Parathyroid adenoma (tissue), 2 donors: Measurements from ENCODE around the gene STX3.

Experiments used
- H2AFZ ChIP-seq: fragments of 300-600 bp; sonication (generic); one replicate; pipeline ENCODE4 v1.7.0; 2017; ENCODE audit warnings: antibody characterized with exemption, mild to moderate bottlenecking
- H3K27ac ChIP-seq: fragments of 300-600 bp; sonication (generic); one replicate; pipeline ENCODE4 v1.7.0; 2017
- H3K27me3 ChIP-seq: fragments of 300-600 bp; sonication (generic); one replicate; pipeline ENCODE4 v1.7.0; 2017; ENCODE audit warnings: low read length; ENCODE audit not compliant: control insufficient read depth, insufficient read depth
- H3K36me3 ChIP-seq: fragments of 300-600 bp; sonication (generic); one replicate; pipeline ENCODE4 v1.7.0; 2017; ENCODE audit warnings: low read length; ENCODE audit not compliant: control insufficient read depth, insufficient read depth
- H3K4me1 ChIP-seq: fragments of 300-600 bp; sonication (generic); one replicate; pipeline ENCODE4 v1.7.0; 2017; ENCODE audit warnings: control low read depth
- H3K4me2 ChIP-seq: fragments of 300-600 bp; sonication (generic); one replicate; pipeline ENCODE4 v1.7.0; 2017; ENCODE audit warnings: low read length
- H3K4me3 ChIP-seq: fragments of 300-600 bp; sonication (generic); one replicate; pipeline ENCODE4 v1.7.0; 2017; ENCODE audit warnings: low read depth, low read length
- H3K79me2 ChIP-seq: fragments of 300-600 bp; sonication (generic); one replicate; pipeline ENCODE4 v1.7.0; 2017; ENCODE audit warnings: control low read depth
- H3K9ac ChIP-seq: fragments of 300-600 bp; sonication (generic); one replicate; pipeline ENCODE4 v1.7.0; 2017; ENCODE audit warnings: mild to moderate bottlenecking
- H3K9me3 ChIP-seq: fragments of 300-600 bp; sonication (generic); one replicate; pipeline ENCODE4 v1.7.0; 2017; ENCODE audit warnings: low read length; ENCODE audit not compliant: control insufficient read depth
- TF ChIP-seq, protein P1 (sequence below): fragments of 300-600 bp; sonication (generic); IDR thresholded peaks from one replicate; pipeline ENCODE4 v1.7.0; 2017; ENCODE audit warnings: antibody characterized with exemption, mild to moderate bottlenecking
- donor health status: primary hyperparathyroidism.

The STX3 gene

DNA sequence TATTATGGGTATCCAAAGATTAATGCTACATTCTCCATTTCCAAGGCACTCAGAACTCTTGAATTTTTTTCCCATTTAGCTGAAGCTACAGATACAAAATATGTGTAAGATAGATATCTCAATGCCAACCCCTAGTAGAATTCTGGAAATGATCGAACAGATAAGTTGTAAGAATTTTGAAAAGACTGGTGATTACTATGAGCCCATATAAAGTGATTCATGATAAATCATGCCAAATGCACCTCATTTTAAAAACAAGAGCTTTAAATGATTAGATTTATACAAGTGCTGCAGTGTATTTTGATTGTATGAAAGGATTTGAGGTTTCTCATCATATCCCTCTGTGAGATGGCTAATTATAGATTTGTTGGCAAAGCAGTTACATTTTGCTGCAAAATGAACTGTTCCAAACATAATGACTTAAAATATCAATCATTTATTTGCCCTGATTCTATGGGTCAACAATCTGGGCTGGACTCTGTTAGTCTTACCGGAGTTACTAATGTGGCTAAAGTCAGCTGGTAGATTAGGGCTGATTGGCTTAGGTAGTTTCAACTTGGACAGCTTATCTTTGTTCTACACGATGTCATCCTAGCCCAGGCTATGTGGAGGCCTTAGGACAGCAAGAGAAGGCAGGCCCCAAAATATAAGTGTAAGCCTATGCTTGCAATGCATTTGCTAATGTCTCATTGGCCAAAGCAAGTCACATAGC, 44.9 kb upstream of the STX3 start:
- H3K79me2 ChIP-seq, result no peaks in the 10 kb centered on the region
- TF ChIP-seq, protein P1, sequence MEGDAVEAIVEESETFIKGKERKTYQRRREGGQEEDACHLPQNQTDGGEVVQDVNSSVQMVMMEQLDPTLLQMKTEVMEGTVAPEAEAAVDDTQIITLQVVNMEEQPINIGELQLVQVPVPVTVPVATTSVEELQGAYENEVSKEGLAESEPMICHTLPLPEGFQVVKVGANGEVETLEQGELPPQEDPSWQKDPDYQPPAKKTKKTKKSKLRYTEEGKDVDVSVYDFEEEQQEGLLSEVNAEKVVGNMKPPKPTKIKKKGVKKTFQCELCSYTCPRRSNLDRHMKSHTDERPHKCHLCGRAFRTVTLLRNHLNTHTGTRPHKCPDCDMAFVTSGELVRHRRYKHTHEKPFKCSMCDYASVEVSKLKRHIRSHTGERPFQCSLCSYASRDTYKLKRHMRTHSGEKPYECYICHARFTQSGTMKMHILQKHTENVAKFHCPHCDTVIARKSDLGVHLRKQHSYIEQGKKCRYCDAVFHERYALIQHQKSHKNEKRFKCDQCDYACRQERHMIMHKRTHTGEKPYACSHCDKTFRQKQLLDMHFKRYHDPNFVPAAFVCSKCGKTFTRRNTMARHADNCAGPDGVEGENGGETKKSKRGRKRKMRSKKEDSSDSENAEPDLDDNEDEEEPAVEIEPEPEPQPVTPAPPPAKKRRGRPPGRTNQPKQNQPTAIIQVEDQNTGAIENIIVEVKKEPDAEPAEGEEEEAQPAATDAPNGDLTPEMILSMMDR, result no peak
- H3K27me3 ChIP-seq, result no peaks in the 10 kb centered on the region
- H3K4me2 ChIP-seq, result no peak overlapping the region
- H3K9me3 ChIP-seq, result no peaks in the 10 kb centered on the region
- H3K4me1 ChIP-seq, result no peaks in the 10 kb centered on the region
- H3K4me3 ChIP-seq, result no peak overlapping the region
- no peak overlapping the region for H3K9ac ChIP-seq
- H2AFZ ChIP-seq, result no peak overlapping the region
- no peak overlapping the region for H3K27ac ChIP-seq
- H3K36me3 ChIP-seq, result no peaks in the 10 kb centered on the region

GRCh38 chr11:59713745-59714144, 41.4 kb upstream of the STX3 start, which contains the start of gene OR10V1:
OR10V1 (minus strand) TSS chr11:59713845; CDS start chr11:59713845, 0 bp downstream.
- Histone ChIP-seq H3K27me3 (no peaks in the 10 kb centered on the region), H3K36me3 (no peaks in the 10 kb centered on the region), H3K27ac (no peak within 1 kb of the TSS), H3K4me1 (no peaks in the 10 kb centered on the region), H3K9me3 (no peaks in the 10 kb centered on the region), H3K9ac (no peak within 1 kb of the TSS), H3K4me2 (no peak within 1 kb of the TSS), H3K79me2 (no peaks in the 10 kb centered on the region), H2AFZ (no peak within 1 kb of the TSS), H3K4me3 (no peak within 1 kb of the TSS)
- TF ChIP-seq, protein P1, result no peak

GRCh38 chr11:59716051-59716450, 39.1 kb upstream of the STX3 start:
- no peak overlapping the region for H3K4me2 ChIP-seq
- H2AFZ ChIP-seq, result no peak overlapping the region
- H3K36me3 ChIP-seq, result no peaks in the 10 kb centered on the region
- no peak overlapping the region for H3K27ac ChIP-seq
- no peaks in the 10 kb centered on the region for H3K9me3 ChIP-seq
- no peak overlapping the region for H3K9ac ChIP-seq
- H3K4me3 ChIP-seq, result no peak overlapping the region
- H3K27me3 ChIP-seq, result no peaks in the 10 kb centered on the region
- TF ChIP-seq, protein P1, result no peak
- no peaks in the 10 kb centered on the region for H3K79me2 ChIP-seq
- no peaks in the 10 kb centered on the region for H3K4me1 ChIP-seq

GRCh38 chr11:59719556-59719955, 35.6 kb upstream of the STX3 start:
- Histone ChIP-seq H3K36me3 (no peaks in the 10 kb centered on the region), H3K4me2 (no peak overlapping the region), H2AFZ (no peak overlapping the region), H3K4me3 (no peak overlapping the region), H3K9ac (no peak overlapping the region), H3K4me1 (no peaks in the 10 kb centered on the region), H3K27ac (no peak overlapping the region), H3K9me3 (no peaks in the 10 kb centered on the region), H3K27me3 (no peaks in the 10 kb centered on the region), H3K79me2 (no peaks in the 10 kb centered on the region)
- TF ChIP-seq, protein P1, result no peak

DNA sequence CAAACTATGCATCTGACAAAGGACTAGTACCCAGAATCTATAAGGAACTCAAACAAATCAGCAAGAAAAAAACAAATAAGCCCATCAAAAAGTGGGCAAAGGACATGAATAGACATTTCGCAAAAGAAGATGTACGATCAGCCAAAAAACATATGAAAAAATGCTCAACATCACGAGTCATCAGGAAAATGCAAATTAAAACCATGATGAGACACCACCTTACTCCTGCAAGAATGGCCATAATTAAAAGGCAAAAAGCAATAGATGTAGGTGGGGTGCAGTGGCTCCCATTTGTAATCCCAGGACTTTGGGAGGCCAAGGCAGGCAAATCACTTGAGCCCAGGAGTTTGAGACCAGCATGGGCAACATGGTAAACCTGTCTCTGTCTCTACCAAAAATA, 31.1 kb upstream of the STX3 start:
- no peaks in the 10 kb centered on the region for H3K9me3 ChIP-seq
- H3K79me2 ChIP-seq, result no peaks in the 10 kb centered on the region
- H3K36me3 ChIP-seq, result no peaks in the 10 kb centered on the region
- H3K27me3 ChIP-seq, result no peaks in the 10 kb centered on the region
- H3K27ac ChIP-seq, result no peak overlapping the region
- H3K9ac ChIP-seq, result no peak overlapping the region
- TF ChIP-seq, protein P1, result no peak
- H2AFZ ChIP-seq, result no peak overlapping the region
- H3K4me3 ChIP-seq, result no peak overlapping the region
- H3K4me2 ChIP-seq, result no peak overlapping the region
- no peaks in the 10 kb centered on the region for H3K4me1 ChIP-seq
